Skeletal muscle tissue (tissue), 4 donors: ENCODE results near the gene MYL12A. TPM values are rescaled to one million over a fixed set of nuclear protein-coding genes. Genes with fewer than 3 reads are reported as not detected.
"Not testable (repeated sequence)": the region's sequence is repeated elsewhere in the genome, so short reads cannot be mapped to it uniquely, and the experiment has no call there.

ENCODE experiments used
- H3K27ac ChIP-seq: one replicate; pipeline ENCODE4 v1.7.0; 2013; ENCODE audit warnings: mild to moderate bottlenecking, low read depth, low read length, inconsistent platforms
- H3K27me3 ChIP-seq, 3 donors: one replicate each; pipeline ENCODE4 v1.7.0; 2013; ENCODE audit warnings: low read length in 3 of 3; ENCODE audit not compliant: control insufficient read depth in 3 of 3, insufficient read depth in 3 of 3
- H3K36me3 ChIP-seq, 3 donors: one replicate each; pipeline ENCODE4 v1.7.0; 2013; ENCODE audit warnings: low read length in 3 of 3; ENCODE audit not compliant: control insufficient read depth in 3 of 3, insufficient read depth in 3 of 3
- H3K4me1 ChIP-seq, 3 donors: one replicate each; pipeline ENCODE4 v1.7.0; 2013; ENCODE audit warnings: low read length in 3 of 3, mild to moderate bottlenecking in 3 of 3; ENCODE audit not compliant: control insufficient read depth in 3 of 3, insufficient read depth in 3 of 3
- H3K4me3 ChIP-seq, 3 donors: one replicate each; pipeline ENCODE4 v1.7.0; 2013; ENCODE audit warnings: low read length in 3 of 3
- H3K9ac ChIP-seq, 3 donors: one replicate each; pipeline ENCODE4 v1.7.0; 2013; ENCODE audit warnings: low read length in 3 of 3, mild to moderate bottlenecking in 3 of 3, moderate library complexity in 2 of 3, low read depth in 1 of 3
- H3K9me3 ChIP-seq, 3 donors: one replicate each; pipeline ENCODE4 v1.7.0; 2013; ENCODE audit warnings: low read length in 3 of 3; ENCODE audit not compliant: control insufficient read depth in 3 of 3
- total RNA-seq: library from RNA; depleted of rRNA; stranded (reverse); fragments of >200 nt; gene quantifications from one replicate; pipeline ENCODE4 v1.2.3, GENCODE V29; 2014
- donor health status: Osteomylitis.

MYL12A gene
- total RNA-seq = 694 TPM

- Histone ChIP-seq H3K27ac (peak within 1 kb of the TSS; percentile 99), H3K36me3 (no peaks in the 10 kb centered on the region), H3K4me3 (peak within 1 kb of the TSS; percentile 84 to 95 (median 94)), H3K9ac (peak within 1 kb of the TSS; percentile 98 to 99 (median 99)), H3K27me3 (no peaks in the 10 kb centered on the region), H3K4me1 (peaks cover 21 to 42% (median 23%) of the 10 kb centered on the region in 3 donors), H3K9me3 (no peaks in the 10 kb centered on the region)
Measured at GRCh38 chr18:3247240-3248061, at the start of gene MYL12A. MYL12A (plus strand) TSS chr18:3247801; CDS start chr18:3253248, 5,447 bp downstream.

- H3K27me3 ChIP-seq, H3K4me3 ChIP-seq, H3K9ac ChIP-seq, H3K36me3 ChIP-seq, H3K27ac ChIP-seq, H3K9me3 ChIP-seq: not testable (repeated sequence)
- H3K4me1 ChIP-seq = peaks cover 30 to 34% (median 30%) of the 10 kb centered on the region in 3 donors
Measured at GRCh38 chr18:3198260-3198860, 49.2 kb upstream of the MYL12A start.

- Histone ChIP-seq H3K9ac (no peak overlapping the region), H3K9me3 (no peaks in the 10 kb centered on the region), H3K27me3 (no peaks in the 10 kb centered on the region), H3K4me3 (no peak overlapping the region), H3K27ac (peak overlapping the region; percentile 19), H3K36me3 (peaks cover 0 to 2% (median 0%) of the 10 kb centered on the region in 3 donors), H3K4me1 (peaks cover 18 to 25% (median 23%) of the 10 kb centered on the region in 3 donors)
Measured at GRCh38 chr18:3199942-3200645, 47.5 kb upstream of the MYL12A start.

- Histone ChIP-seq H3K4me1 (peaks cover 25 to 26% (median 25%) of the 10 kb centered on the region in 3 donors), H3K27ac (no peak overlapping the region)
Measured at GRCh38 chr18:3205239-3205638, 42.4 kb upstream of the MYL12A start.

DNA sequence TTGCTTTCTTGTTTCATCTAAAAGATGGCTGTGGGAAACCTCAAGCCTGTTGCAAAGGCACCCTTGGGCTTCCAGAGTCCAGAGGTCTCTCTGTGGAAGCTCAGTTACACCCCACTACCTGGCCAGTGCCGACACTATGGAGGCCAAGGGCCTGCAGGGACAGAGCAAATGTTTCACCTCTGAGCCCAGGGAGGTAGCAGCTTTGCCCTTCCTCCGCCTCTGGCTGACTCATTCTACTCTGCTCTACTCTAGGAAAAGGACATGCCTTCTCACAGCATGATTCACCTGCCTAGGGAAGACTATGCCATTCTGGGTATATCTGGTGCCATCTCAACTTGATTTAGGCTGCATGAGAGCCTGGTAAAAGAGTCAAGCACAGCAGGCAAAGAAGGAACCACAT, 40.0 kb upstream of the MYL12A start:
- Histone ChIP-seq H3K27ac (peak overlapping the region; percentile 28), H3K4me1 (peaks cover 29 to 38% (median 32%) of the 10 kb centered on the region in 3 donors), H3K9me3 (peaks cover 0 to 2% (median 0%) of the 10 kb centered on the region in 3 donors), H3K4me3 (peak overlapping the region; percentile 2 to 38 (median 15)), H3K27me3 (no peaks in the 10 kb centered on the region), H3K36me3 (peaks cover 9 to 23% (median 13%) of the 10 kb centered on the region in 3 donors), H3K9ac (peak overlapping the region in 2 of 3 donors; percentile 0 to 13)

More at GRCh38 chr18:3205239-3205638, 42.4 kb upstream of the MYL12A start:
- Histone ChIP-seq H3K4me3 (no peak overlapping the region), H3K9ac (no peak overlapping the region), H3K27me3 (no peaks in the 10 kb centered on the region), H3K9me3 (peaks cover 0 to 2% (median 0%) of the 10 kb centered on the region in 3 donors), H3K36me3 (peaks cover 9 to 21% (median 11%) of the 10 kb centered on the region in 3 donors)

DNA sequence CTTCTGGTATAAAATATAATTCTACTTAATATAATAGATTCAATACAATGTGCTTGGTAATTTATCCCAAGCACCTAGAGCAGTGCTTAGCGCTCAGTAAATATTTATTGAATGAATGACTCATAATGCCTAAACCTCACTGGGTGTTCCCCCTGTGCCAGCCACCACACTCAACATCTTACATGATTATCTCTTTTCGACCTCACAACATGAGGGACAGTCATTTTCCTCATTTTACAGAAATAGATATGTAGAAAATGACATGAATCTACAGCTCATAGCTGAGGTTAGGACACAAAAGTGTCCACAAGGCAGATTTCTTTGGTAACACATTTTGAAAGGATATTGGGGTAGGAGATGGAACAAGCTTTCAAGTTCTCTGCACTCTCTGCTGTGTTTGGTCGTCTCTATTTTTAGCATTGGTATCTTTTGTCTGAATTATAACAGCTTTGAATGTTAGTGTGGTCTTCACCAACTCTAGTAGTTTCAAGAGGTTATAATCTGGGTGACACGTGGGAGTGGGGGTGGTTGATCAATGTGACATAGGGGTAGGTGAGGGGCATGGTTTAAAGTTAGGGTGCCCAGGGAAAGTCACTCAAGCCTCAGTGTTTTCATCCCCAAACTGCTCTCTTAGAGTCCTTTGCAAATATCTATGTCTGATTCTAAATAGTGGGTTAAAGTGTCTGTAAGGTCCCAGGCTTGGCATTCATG, 37.6 kb upstream of the MYL12A start:
- Histone ChIP-seq H3K27ac (peak overlapping the region; percentile 44), H3K9me3 (peaks cover 0 to 2% (median 0%) of the 10 kb centered on the region in 3 donors), H3K36me3 (peaks cover 20 to 40% (median 27%) of the 10 kb centered on the region in 3 donors), H3K4me1 (peaks cover 52 to 60% (median 53%) of the 10 kb centered on the region in 3 donors), H3K9ac (peak overlapping the region in 2 of 3 donors; percentile 17 to 35), H3K27me3 (no peaks in the 10 kb centered on the region), H3K4me3 (peak overlapping the region; percentile 11 to 53 (median 22))

DNA sequence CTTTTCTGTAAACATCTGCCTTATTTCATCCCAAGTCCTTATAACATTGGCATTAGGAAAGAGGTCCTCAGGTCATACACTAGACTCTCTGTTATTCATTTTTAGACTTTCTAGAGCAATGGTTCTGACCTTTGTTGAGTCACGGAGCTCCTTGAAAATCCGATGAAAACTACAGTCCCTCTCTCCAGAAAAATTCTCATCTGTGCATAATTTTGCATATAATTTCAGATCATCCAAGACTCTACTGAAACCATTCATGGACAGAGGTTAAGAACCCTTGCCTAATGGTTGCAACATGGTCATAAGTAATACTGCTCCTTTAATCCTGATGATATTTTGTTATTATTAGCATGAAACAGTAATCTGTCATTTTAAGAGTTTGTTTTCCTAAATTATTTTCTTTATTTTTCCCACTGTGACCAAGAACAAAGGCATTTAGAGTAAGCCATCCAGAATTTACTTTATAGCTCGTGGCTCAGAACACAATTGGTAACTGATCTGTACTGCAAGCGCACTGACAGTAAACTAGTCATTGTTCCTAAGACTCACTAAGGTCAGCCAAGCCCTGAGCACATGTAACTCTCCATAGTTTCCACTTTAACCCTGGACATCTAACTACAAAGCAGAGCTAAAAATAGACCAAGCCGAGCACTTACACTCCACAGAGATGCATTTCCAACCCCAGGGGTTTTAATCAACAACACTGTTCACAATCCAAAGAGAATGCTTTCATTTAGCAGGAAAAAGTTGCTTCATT, 36.2 kb upstream of the MYL12A start:
- no peaks in the 10 kb centered on the region for H3K9me3 ChIP-seq
- peaks cover 59 to 63% (median 61%) of the 10 kb centered on the region in 3 donors for H3K4me1 ChIP-seq
- H3K9ac ChIP-seq = peak overlapping the region in 2 of 3 donors; percentile 39 to 63
- peak overlapping the region; percentile 6 to 58 (median 30) for H3K4me3 ChIP-seq
- H3K27me3 ChIP-seq = no peaks in the 10 kb centered on the region
- H3K36me3 ChIP-seq = peaks cover 23 to 37% (median 29%) of the 10 kb centered on the region in 3 donors
- peak overlapping the region; percentile 32 for H3K27ac ChIP-seq

- no peaks in the 10 kb centered on the region for H3K9me3 ChIP-seq
- peak overlapping the region; percentile 11 for H3K27ac ChIP-seq
- no peaks in the 10 kb centered on the region for H3K27me3 ChIP-seq
- peaks cover 25 to 44% (median 34%) of the 10 kb centered on the region in 3 donors for H3K36me3 ChIP-seq
- H3K9ac ChIP-seq = peak overlapping the region; percentile 37 to 63 (median 39)
- peaks cover 63 to 65% (median 64%) of the 10 kb centered on the region in 3 donors for H3K4me1 ChIP-seq
- peak overlapping the region; percentile 41 to 55 (median 46) for H3K4me3 ChIP-seq
Measured at GRCh38 chr18:3212657-3213056, 34.9 kb upstream of the MYL12A start.
